DOHH2 (cell line): Measurements from ENCODE around the gene LDLRAD2.

Experiments
- H3F3A ChIP-seq: fragments of 200-600 bp; sonication (generic), shearing (Covaris generic); 2 replicates; pipeline ENCODE4 v1.6.0; 2016; ENCODE audit warnings: antibody characterized with exemption, mild to moderate bottlenecking; ENCODE audit not compliant: control insufficient read depth, insufficient read depth
- H3K27ac ChIP-seq: fragments of 200-600 bp; sonication (generic); 2 replicates; pipeline ENCODE4 v1.5.1; 2014; ENCODE audit warnings: low read depth, mild to moderate bottlenecking, low read length, moderate library complexity
- H3K27me3 ChIP-seq: fragments of 200-600 bp; sonication (generic); 2 replicates; pipeline ENCODE4 v1.6.1; 2014; ENCODE audit warnings: mild to moderate bottlenecking, low read length, mixed read lengths; ENCODE audit not compliant: control insufficient read depth
- H3K36me3 ChIP-seq: fragments of 200-600 bp; sonication (generic); 2 replicates; pipeline ENCODE4 v1.6.1; 2014; ENCODE audit warnings: mild to moderate bottlenecking, low read length, moderate library complexity, mixed read lengths; ENCODE audit not compliant: control insufficient read depth
- H3K4me1 ChIP-seq: fragments of 200-600 bp; sonication (generic); 2 replicates; pipeline ENCODE4 v1.6.1; 2014; ENCODE audit warnings: mild to moderate bottlenecking, low read length, mixed read lengths; ENCODE audit not compliant: control insufficient read depth
- H3K4me2 ChIP-seq: fragments of 200-600 bp; sonication (generic); 2 replicates; pipeline ENCODE4 v1.6.0; 2014; ENCODE audit warnings: mild to moderate bottlenecking, low read length, moderate library complexity
- H3K4me3 ChIP-seq: fragments of 200-600 bp; sonication (generic); 2 replicates; pipeline ENCODE4 v1.5.1; 2014; ENCODE audit warnings: mild to moderate bottlenecking, low read length, mixed read lengths
- H3K79me2 ChIP-seq: fragments of 200-600 bp; sonication (generic); 2 replicates; pipeline ENCODE4 v1.6.1; 2014; ENCODE audit warnings: mild to moderate bottlenecking, low read length, mixed read lengths; ENCODE audit not compliant: control insufficient read depth
- H3K9me2 ChIP-seq: fragments of 200-600 bp; sonication (generic); replicated peaks from 2 replicates; pipeline ENCODE4 v1.6.1; 2014; ENCODE audit warnings: mild to moderate bottlenecking, low read length, mixed read lengths; ENCODE audit not compliant: control insufficient read depth
- H3K9me3 ChIP-seq: fragments of 200-600 bp; sonication (generic); 2 replicates; pipeline ENCODE4 v1.6.1; 2014; ENCODE audit warnings: antibody characterized with exemption, low read length, mixed read lengths; ENCODE audit not compliant: control insufficient read depth, insufficient read depth
- H4K20me1 ChIP-seq: fragments of 200-600 bp; sonication (generic); 2 replicates; pipeline ENCODE4 v1.6.0; 2014; ENCODE audit warnings: low read depth, mild to moderate bottlenecking, antibody characterized with exemption, low read length, moderate library complexity; ENCODE audit not compliant: control insufficient read depth, insufficient read depth
- EZH2phosphoT487 ChIP-seq: fragments of 200-600 bp; sonication (generic); IDR thresholded peaks from 2 replicates; pipeline ENCODE4 v1.6.1; 2017; ENCODE audit warnings: borderline replicate concordance, mild to moderate bottlenecking, antibody characterized with exemption, low read length, moderate library complexity, mixed read lengths
- TF ChIP-seq, protein P1 (sequence below): fragments of 200-600 bp; sonication (generic); IDR thresholded peaks from one replicate; pipeline ENCODE4 v1.5.1; 2014; ENCODE audit warnings: antibody characterized with exemption, mild to moderate bottlenecking, low read depth, low read length; ENCODE audit not compliant: poor library complexity, severe bottlenecking

LDLRAD2 gene

DNA sequence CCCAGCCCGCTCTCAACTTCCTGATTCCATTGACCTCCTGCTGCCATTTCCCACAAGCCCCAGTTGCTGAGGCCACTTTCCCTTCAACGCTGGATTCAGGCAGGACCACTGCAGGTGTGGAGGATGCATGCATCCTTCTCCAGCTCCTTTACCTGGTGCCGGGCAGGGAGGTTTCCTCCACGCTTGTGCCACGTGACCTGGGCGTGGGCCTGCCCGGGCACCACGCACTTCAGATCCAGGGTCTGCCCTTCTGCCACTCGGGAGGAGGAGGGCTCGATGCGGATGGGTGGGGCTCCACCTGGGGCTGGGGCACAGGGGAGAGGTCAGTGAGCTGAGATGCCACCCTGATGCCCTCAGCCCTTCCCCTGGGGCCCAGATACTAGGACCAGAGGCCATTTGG lies 31.9 kb downstream of the LDLRAD2 start:
- Histone ChIP-seq H3K27me3 (no peaks in the 10 kb centered on the region), H3K9me3 (no peaks in the 10 kb centered on the region), H3K4me2 (no peak overlapping the region), H4K20me1 (no peaks in the 10 kb centered on the region), H3K27ac (no peak overlapping the region), H3K4me1 (no peaks in the 10 kb centered on the region), H3K4me3 (no peak overlapping the region), H3K9me2 (no peaks in the 10 kb centered on the region), H3K36me3 (no peaks in the 10 kb centered on the region), H3K79me2 (no peaks in the 10 kb centered on the region), H3F3A (no peaks in the 10 kb centered on the region)
- no peak for TF ChIP-seq EZH2phosphoT487
- TF ChIP-seq, protein P1, sequence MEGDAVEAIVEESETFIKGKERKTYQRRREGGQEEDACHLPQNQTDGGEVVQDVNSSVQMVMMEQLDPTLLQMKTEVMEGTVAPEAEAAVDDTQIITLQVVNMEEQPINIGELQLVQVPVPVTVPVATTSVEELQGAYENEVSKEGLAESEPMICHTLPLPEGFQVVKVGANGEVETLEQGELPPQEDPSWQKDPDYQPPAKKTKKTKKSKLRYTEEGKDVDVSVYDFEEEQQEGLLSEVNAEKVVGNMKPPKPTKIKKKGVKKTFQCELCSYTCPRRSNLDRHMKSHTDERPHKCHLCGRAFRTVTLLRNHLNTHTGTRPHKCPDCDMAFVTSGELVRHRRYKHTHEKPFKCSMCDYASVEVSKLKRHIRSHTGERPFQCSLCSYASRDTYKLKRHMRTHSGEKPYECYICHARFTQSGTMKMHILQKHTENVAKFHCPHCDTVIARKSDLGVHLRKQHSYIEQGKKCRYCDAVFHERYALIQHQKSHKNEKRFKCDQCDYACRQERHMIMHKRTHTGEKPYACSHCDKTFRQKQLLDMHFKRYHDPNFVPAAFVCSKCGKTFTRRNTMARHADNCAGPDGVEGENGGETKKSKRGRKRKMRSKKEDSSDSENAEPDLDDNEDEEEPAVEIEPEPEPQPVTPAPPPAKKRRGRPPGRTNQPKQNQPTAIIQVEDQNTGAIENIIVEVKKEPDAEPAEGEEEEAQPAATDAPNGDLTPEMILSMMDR = no peak

DNA sequence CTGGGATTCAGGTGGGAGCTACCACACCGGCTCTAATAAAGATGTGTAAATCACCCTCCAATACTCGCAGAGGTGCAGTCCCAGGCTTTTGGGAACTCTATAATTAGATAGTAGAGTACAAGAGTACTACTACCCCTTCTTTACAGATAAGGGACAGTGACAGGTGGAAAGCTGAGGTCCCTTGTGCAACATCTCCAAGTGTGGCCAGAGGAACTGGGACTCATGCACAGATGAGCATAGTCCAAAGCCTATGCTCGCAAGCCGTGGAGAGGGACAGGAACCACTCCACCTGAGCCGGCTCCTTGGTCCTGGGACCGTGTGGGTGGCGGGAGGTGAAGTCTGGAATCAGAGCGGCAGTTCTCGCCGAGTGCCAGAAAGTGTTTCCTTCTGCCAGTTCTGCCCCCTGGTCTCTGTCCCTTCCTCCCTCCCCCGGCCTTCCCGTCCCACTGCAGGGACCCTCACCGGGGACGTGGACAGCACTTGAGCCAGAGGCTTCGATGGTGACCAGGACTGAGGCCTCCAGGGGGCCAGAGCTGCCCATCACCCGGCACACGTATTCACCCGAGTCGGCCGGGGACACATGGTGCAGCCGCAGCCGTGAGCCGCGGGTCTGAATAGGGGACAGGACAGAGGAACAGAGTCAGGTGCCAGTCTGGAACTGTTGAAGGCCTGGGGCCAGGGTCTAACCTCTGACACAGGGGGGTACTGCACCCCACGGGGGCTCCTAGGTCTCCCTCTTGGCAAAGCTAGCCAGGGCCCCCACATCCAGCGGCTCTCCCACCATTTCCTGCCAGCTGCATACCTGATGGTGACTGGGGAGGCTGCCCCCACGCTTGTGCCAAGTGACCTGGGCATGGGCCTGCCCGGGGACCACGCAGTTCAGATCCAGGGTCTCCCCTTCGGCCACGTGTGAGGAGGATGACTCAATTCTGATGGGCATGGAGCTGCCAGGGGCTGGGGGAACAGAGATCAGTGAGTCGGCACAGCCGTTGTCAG lies 33.9 kb downstream of the LDLRAD2 start:
- H3K4me2 ChIP-seq = no peak overlapping the region
- no peaks in the 10 kb centered on the region for H3K9me2 ChIP-seq
- H3K9me3 ChIP-seq = no peaks in the 10 kb centered on the region
- H3K27ac ChIP-seq = no peak overlapping the region
- no peaks in the 10 kb centered on the region for H3F3A ChIP-seq
- H3K27me3 ChIP-seq = no peaks in the 10 kb centered on the region
- no peaks in the 10 kb centered on the region for H3K79me2 ChIP-seq
- H4K20me1 ChIP-seq = no peaks in the 10 kb centered on the region
- H3K4me1 ChIP-seq = no peaks in the 10 kb centered on the region
- no peaks in the 10 kb centered on the region for H3K36me3 ChIP-seq
- TF ChIP-seq, protein P1 = no peak
- no peak overlapping the region for H3K4me3 ChIP-seq

DNA sequence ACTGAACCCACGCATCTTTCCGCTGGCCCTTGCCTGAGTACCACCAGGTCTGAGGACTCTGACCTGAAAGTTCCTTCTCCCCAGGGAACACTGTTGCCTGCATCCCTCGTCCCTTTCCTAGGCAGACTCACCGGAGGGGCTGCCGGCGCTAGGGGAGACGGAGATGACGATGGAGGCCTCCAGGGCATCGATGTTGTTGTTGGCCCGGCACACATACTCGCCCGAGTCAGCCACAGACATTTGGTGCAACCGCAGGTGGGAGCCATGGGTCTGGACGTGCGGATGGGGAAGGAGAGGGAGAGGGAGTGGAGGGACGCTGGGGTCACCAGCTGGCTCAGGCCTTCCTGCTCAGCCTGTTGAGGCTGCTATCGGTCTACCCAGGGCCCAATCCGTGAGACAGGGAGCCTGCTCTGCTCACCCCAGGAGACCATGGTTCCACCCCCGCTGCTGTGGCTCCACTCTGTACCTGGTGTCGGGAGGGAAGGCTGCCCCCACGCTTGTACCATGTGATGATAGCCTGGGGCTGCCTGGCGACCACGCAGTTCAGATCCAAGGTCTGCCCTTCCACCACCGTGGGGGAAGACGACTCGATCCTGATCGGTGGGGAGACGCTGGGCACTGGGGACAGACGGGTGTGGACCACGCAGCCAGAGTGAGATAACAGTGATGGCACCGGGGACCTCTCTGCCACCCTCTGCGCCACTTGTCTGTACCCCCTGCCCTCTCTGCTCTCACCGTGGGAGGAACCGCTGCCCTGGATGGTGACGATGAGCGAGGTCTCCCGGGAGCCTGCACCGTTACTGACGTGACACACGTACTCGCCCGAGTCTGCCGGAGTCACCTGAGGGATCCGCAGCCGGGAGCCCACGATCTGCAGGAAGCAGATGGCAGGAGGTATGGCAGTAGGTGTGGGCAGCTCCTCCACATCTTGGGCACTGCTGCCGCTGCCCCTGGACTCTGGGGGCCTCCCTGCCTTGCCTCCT lies 35.4 kb downstream of the LDLRAD2 start:
- Histone ChIP-seq H3K4me2 (no peak overlapping the region), H3F3A (no peaks in the 10 kb centered on the region), H3K4me1 (no peaks in the 10 kb centered on the region), H3K27ac (no peak overlapping the region), H3K79me2 (no peaks in the 10 kb centered on the region), H3K9me2 (no peaks in the 10 kb centered on the region), H3K36me3 (no peaks in the 10 kb centered on the region), H3K4me3 (no peak overlapping the region), H3K9me3 (no peaks in the 10 kb centered on the region), H3K27me3 (no peaks in the 10 kb centered on the region), H4K20me1 (no peaks in the 10 kb centered on the region)
- TF ChIP-seq, protein P1 = no peak
- no peak for TF ChIP-seq EZH2phosphoT487
